SK-N-SH treated with all-trans-retinoic acid at 6 μM for 48 hours (cell line): ENCODE results near the gene CHMP1B.

Experiments
- ATAC-seq: fragments of 200-7000 bp; cut with Tn5 transposase; 3 replicates; pipeline ENCODE4 v1.9.1; 2020; ENCODE audit warnings: mild to moderate bottlenecking, moderate library complexity
- ARNTL ChIP-seq: fragments of 450-650 bp; formaldehyde crosslinking; IDR thresholded peaks from 2 replicates; pipeline ENCODE4 v1.5.0; 2020; ENCODE audit warnings: low read depth, mild to moderate bottlenecking, moderate library complexity, borderline replicate concordance
- BACH2 ChIP-seq: fragments of 250-450 bp; sonication (Bioruptor Pico); IDR thresholded peaks from 2 replicates; pipeline ENCODE4 v1.9.0; 2021; ENCODE audit warnings: mild to moderate bottlenecking, borderline replicate concordance
- CSDC2 ChIP-seq: fragments of 250-450 bp; sonication (Bioruptor Pico); IDR thresholded peaks from 2 replicates; pipeline ENCODE4 v1.5.0; 2020; ENCODE audit warnings: mild to moderate bottlenecking, moderate library complexity
- ESRRG ChIP-seq: fragments of 250-450 bp; sonication (Bioruptor Pico); IDR thresholded peaks from 2 replicates; pipeline ENCODE4 v1.6.1; 2021; ENCODE audit warnings: mild to moderate bottlenecking
- GLIS3 ChIP-seq: fragments of 250-450 bp; sonication (Bioruptor Pico); IDR thresholded peaks from 2 replicates; pipeline ENCODE4 v1.5.0; 2020; ENCODE audit warnings: mild to moderate bottlenecking, moderate library complexity
- ISL1 ChIP-seq: fragments of 250-450 bp; sonication (Bioruptor Pico); IDR thresholded peaks from 2 replicates; pipeline ENCODE4 v2.1.2; 2022; ENCODE audit warnings: mild to moderate bottlenecking, moderate library complexity
- OSR1 ChIP-seq: fragments of 250-450 bp; sonication (Bioruptor Pico); IDR thresholded peaks from 2 replicates; pipeline ENCODE4 v1.8.0; 2022; ENCODE audit warnings: moderate library complexity, mild to moderate bottlenecking, inconsistent platforms
- PATZ1 ChIP-seq: fragments of 250-450 bp; sonication (Bioruptor Pico); IDR thresholded peaks from 2 replicates; pipeline ENCODE4 v1.8.0; 2020; ENCODE audit warnings: mild to moderate bottlenecking, moderate library complexity, borderline replicate concordance
- PPARA ChIP-seq: fragments of 250-450 bp; sonication (Bioruptor Pico); IDR thresholded peaks from 2 replicates; pipeline ENCODE4 v1.5.0; 2020; ENCODE audit warnings: mild to moderate bottlenecking, borderline replicate concordance
- RARB ChIP-seq: fragments of 250-450 bp; sonication (Bioruptor Pico); IDR thresholded peaks from 2 replicates; pipeline ENCODE4 v1.8.0; 2021; ENCODE audit warnings: mild to moderate bottlenecking, moderate library complexity
- SNAI2 ChIP-seq: fragments of 250-450 bp; sonication (Bioruptor Pico); IDR thresholded peaks from 2 replicates; pipeline ENCODE4 v1.5.0; 2020; ENCODE audit warnings: mild to moderate bottlenecking, moderate library complexity
- TCF4 ChIP-seq: fragments of 250-450 bp; sonication (Bioruptor Pico); IDR thresholded peaks from 2 replicates; pipeline ENCODE4 v1.8.0; 2021; ENCODE audit warnings: mild to moderate bottlenecking, moderate library complexity, borderline replicate concordance
- TOX ChIP-seq: fragments of 250-450 bp; sonication (Bioruptor Pico); IDR thresholded peaks from 2 replicates; pipeline ENCODE4 v1.8.0; 2021; ENCODE audit warnings: mild to moderate bottlenecking, moderate library complexity, borderline replicate concordance
- TSHZ2 ChIP-seq: fragments of 250-450 bp; sonication (Bioruptor Pico); IDR thresholded peaks from 2 replicates; pipeline ENCODE4 v1.5.0; 2020; ENCODE audit warnings: mild to moderate bottlenecking, moderate library complexity
- ZC3H10 ChIP-seq: fragments of 250-450 bp; sonication (Bioruptor Pico); IDR thresholded peaks from 2 replicates; pipeline ENCODE4 v1.5.1; 2021; ENCODE audit warnings: mild to moderate bottlenecking, moderate library complexity
- ZFP3 ChIP-seq: fragments of 250-450 bp; sonication (Bioruptor Pico); IDR thresholded peaks from 2 replicates; pipeline ENCODE4 v1.5.0; 2020; ENCODE audit warnings: mild to moderate bottlenecking, moderate library complexity
- ZFP30 ChIP-seq: fragments of 450-650 bp; formaldehyde crosslinking; IDR thresholded peaks from 2 replicates; pipeline ENCODE4 v1.5.0; 2022; ENCODE audit warnings: mild to moderate bottlenecking, moderate library complexity
- ZNF565 ChIP-seq: fragments of 450-650 bp; formaldehyde crosslinking; conservative IDR thresholded peaks from 2 replicates; pipeline ENCODE4 v1.5.0; 2020; ENCODE audit warnings: low read depth, mild to moderate bottlenecking, moderate library complexity
- ZNF70 ChIP-seq: fragments of 450-650 bp; formaldehyde crosslinking; IDR thresholded peaks from 2 replicates; pipeline ENCODE4 v1.5.0; 2020; ENCODE audit warnings: mild to moderate bottlenecking, moderate library complexity
- ZNF8 ChIP-seq: fragments of 450-650 bp; formaldehyde crosslinking; IDR thresholded peaks from 2 replicates; pipeline ENCODE4 v1.5.0; 2020; ENCODE audit warnings: mild to moderate bottlenecking, moderate library complexity
- TF ChIP-seq, protein P1 (sequence below): fragments of 250-450 bp; sonication (Bioruptor Pico); IDR thresholded peaks from 2 replicates; pipeline ENCODE4 v1.8.0; 2021; ENCODE audit warnings: low read depth, mild to moderate bottlenecking, moderate library complexity, borderline replicate concordance
- TF ChIP-seq, protein P2 (sequence below): fragments of 250-450 bp; sonication (Bioruptor Pico); IDR thresholded peaks from 2 replicates; pipeline ENCODE4 v1.5.1; 2021; ENCODE audit warnings: mild to moderate bottlenecking, moderate library complexity

Gene CHMP1B

GRCh38 chr18:11819938-11820337 is 31.3 kb upstream of the CHMP1B start:
- ATAC-seq = no peak
- no peak for TF ChIP-seq ARNTL
- TF ChIP-seq CSDC2 (CRISPR knock-in tag) = no peak
- no peak for TF ChIP-seq ISL1 (CRISPR knock-in tag)
- no peak for TF ChIP-seq ZNF565 (CRISPR knock-in tag)
- no peak for TF ChIP-seq ZNF8 (CRISPR knock-in tag)
- TF ChIP-seq GLIS3 (CRISPR knock-in tag) = no peak
- TF ChIP-seq, protein P1, sequence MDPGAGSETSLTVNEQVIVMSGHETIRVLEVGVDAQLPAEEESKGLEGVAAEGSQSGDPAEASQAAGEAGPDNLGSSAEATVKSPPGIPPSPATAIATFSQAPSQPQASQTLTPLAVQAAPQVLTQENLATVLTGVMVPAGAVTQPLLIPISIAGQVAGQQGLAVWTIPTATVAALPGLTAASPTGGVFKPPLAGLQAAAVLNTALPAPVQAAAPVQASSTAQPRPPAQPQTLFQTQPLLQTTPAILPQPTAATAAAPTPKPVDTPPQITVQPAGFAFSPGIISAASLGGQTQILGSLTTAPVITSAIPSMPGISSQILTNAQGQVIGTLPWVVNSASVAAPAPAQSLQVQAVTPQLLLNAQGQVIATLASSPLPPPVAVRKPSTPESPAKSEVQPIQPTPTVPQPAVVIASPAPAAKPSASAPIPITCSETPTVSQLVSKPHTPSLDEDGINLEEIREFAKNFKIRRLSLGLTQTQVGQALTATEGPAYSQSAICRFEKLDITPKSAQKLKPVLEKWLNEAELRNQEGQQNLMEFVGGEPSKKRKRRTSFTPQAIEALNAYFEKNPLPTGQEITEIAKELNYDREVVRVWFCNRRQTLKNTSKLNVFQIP (CRISPR knock-in tag) = no peak
- TF ChIP-seq, all 23 proteins: peak for 0

GRCh38 chr18:11820697-11821096 is 30.5 kb upstream of the CHMP1B start:
- TF ChIP-seq, protein P2, sequence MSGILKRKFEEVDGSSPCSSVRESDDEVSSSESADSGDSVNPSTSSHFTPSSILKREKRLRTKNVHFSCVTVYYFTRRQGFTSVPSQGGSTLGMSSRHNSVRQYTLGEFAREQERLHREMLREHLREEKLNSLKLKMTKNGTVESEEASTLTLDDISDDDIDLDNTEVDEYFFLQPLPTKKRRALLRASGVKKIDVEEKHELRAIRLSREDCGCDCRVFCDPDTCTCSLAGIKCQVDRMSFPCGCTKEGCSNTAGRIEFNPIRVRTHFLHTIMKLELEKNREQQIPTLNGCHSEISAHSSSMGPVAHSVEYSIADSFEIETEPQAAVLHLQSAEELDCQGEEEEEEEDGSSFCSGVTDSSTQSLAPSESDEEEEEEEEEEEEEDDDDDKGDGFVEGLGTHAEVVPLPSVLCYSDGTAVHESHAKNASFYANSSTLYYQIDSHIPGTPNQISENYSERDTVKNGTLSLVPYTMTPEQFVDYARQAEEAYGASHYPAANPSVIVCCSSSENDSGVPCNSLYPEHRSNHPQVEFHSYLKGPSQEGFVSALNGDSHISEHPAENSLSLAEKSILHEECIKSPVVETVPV = no peak
- TF ChIP-seq ZNF8 (CRISPR knock-in tag) = no peak

DNA sequence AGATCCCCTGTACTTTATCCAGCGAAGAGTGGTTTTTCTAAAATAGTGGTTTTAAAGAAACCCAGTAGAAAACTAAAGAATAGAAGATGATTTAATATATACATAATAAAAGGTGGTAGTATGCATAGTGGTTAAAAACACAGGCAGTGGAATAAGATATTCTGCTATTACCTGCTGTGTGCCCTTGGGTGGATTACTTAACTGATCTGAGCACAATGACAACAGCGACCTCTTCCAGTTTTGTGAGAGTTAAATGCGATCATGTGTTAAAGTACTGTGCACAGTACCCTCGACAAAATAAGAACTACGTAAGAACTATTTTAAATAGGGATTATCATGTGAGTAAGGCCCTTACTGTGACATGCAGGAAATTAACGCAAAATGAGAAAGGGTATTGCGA is 30.0 kb upstream of the CHMP1B start:
- ATAC-seq = no peak
- TF ChIP-seq ZC3H10 (CRISPR knock-in tag) = no peak
- TF ChIP-seq, protein P1 (CRISPR knock-in tag) = no peak
- no peak for TF ChIP-seq ISL1 (CRISPR knock-in tag)
- TF ChIP-seq ZNF565 (CRISPR knock-in tag) = no peak
- no peak for TF ChIP-seq CSDC2 (CRISPR knock-in tag)
- no peak for TF ChIP-seq ZNF70
- TF ChIP-seq TCF4 = no peak
- TF ChIP-seq RARB (CRISPR knock-in tag) = no peak
- TF ChIP-seq ARNTL = no peak
- TF ChIP-seq ZFP3 (CRISPR knock-in tag) = no peak
- TF ChIP-seq, all 23 proteins: peak for 0

More at GRCh38 chr18:11820697-11821096, 30.5 kb upstream of the CHMP1B start:
- ATAC-seq = no peak

GRCh38 chr18:11821643-11822237 is 29.5 kb upstream of the CHMP1B start:
- TF ChIP-seq RARB (CRISPR knock-in tag) = no peak
- TF ChIP-seq ZNF565 (CRISPR knock-in tag) = no peak
- TF ChIP-seq TOX (CRISPR knock-in tag) = no peak
- no peak for TF ChIP-seq SNAI2 (CRISPR knock-in tag)
- TF ChIP-seq OSR1 = no peak
- no peak for TF ChIP-seq BACH2 (CRISPR knock-in tag)
- no peak for TF ChIP-seq PPARA (CRISPR knock-in tag)
- TF ChIP-seq CSDC2 (CRISPR knock-in tag) = no peak
- no peak for TF ChIP-seq ZNF8 (CRISPR knock-in tag)
- TF ChIP-seq ZFP30 = no peak
- TF ChIP-seq, protein P1 (CRISPR knock-in tag) = no peak
- no peak for TF ChIP-seq PATZ1
- TF ChIP-seq, protein P2 = no peak
- no peak for TF ChIP-seq ZFP3 (CRISPR knock-in tag)
- no peak for TF ChIP-seq ARNTL
- TF ChIP-seq TSHZ2 = no peak
- TF ChIP-seq ESRRG (CRISPR knock-in tag) = no peak
- TF ChIP-seq TCF4 = no peak
- no peak for ATAC-seq
